SK-N-SH (cell line): Measurements from ENCODE around the gene C16orf95. TPM values are rescaled to one million over a fixed set of nuclear protein-coding genes. Genes with fewer than 3 reads are reported as not detected.

Experiments
- CTCF ChIA-PET: fragments of 300-600, 350-600 bp; formaldehyde crosslinking; extraction: SDS; loops from one replicate; lab custom pipeline; 2021; lab: Yijun Ruan, JAX
- POLR2A ChIA-PET: fragments of 350-600 bp; sonication (Branson Sonifier 250); formaldehyde crosslinking; extraction: SDS; loops from one replicate; lab custom pipeline; 2020; ENCODE audit warnings: antibody characterized with exemption, inconsistent platforms; lab: Yijun Ruan, JAX
- DNase-seq: peaks from one replicate; pipeline ENCODE4 v3.0.0; 2012
- H2AFZ ChIP-seq: fragments of 200-600 bp; sonication (generic); 2 replicates; pipeline ENCODE4 v1.8.1; 2016; ENCODE audit warnings: antibody characterized with exemption, mild to moderate bottlenecking, low read depth
- H3F3A ChIP-seq: fragments of 200-600 bp; sonication (generic); replicated peaks from 2 replicates; pipeline ENCODE3; 2016; ENCODE audit warnings: antibody characterized with exemption, mild to moderate bottlenecking; ENCODE audit not compliant: insufficient read depth
- H3K27ac ChIP-seq, 2 experiments: fragments of 200-500 bp in 1 of 2; fragments of 200-600 bp in 1 of 2; sonication (Bioruptor generic) in 1 of 2; sonication (generic), shearing (Covaris generic) in 1 of 2; 2 replicates each; pipeline versions ENCODE4 v1.5.1 to v1.6.1; 2014 to 2016; ENCODE audit warnings: low read depth in 2 of 2, inconsistent platforms in 1 of 2, low read length in 1 of 2, mild to moderate bottlenecking in 1 of 2, mixed read lengths in 1 of 2
- H3K27me3 ChIP-seq: fragments of 200-600 bp; sonication (generic), shearing (Covaris generic); 2 replicates; pipeline ENCODE4 v1.6.1; 2016; ENCODE audit warnings: mixed run types; ENCODE audit not compliant: insufficient read depth
- H3K36me3 ChIP-seq, 2 experiments: fragments of 200-500 bp in 1 of 2; fragments of 200-600 bp in 1 of 2; sonication (Bioruptor generic) in 1 of 2; sonication (generic) in 1 of 2; replicated peaks in 1 of 2; 2 replicates each; pipeline versions ENCODE3 to v1.5.1; 2014 to 2016; ENCODE audit warnings: low read length in 1 of 2, mild to moderate bottlenecking in 1 of 2; ENCODE audit not compliant: insufficient read depth in 2 of 2, control insufficient read depth in 1 of 2
- H3K4me1 ChIP-seq, 2 experiments: fragments of 200-500 bp in 1 of 2; fragments of 200-600 bp in 1 of 2; sonication (Bioruptor generic) in 1 of 2; sonication (generic), shearing (Covaris generic) in 1 of 2; 2 replicates each; pipeline versions ENCODE4 v1.5.1 to v1.6.1; 2014 to 2016; ENCODE audit warnings: low read depth in 1 of 2, low read length in 1 of 2, mixed run types in 1 of 2; ENCODE audit not compliant: insufficient read depth in 2 of 2, control insufficient read depth in 1 of 2
- H3K4me2 ChIP-seq: fragments of 200-600 bp; sonication (generic), shearing (Covaris generic); 2 replicates; pipeline ENCODE4 v1.6.1; 2017; ENCODE audit warnings: mixed run types
- H3K4me3 ChIP-seq, 2 experiments: fragments of 200-500 bp in 1 of 2; fragments of 200-600 bp in 1 of 2; sonication (Bioruptor generic) in 1 of 2; sonication (generic), shearing (Covaris generic) in 1 of 2; 2 replicates each; pipeline versions ENCODE4 v1.5.1 to v1.8.1; 2014 to 2016; ENCODE audit warnings: low read depth in 2 of 2, inconsistent platforms in 1 of 2, low read length in 1 of 2, mild to moderate bottlenecking in 1 of 2, mixed read lengths in 1 of 2, moderate library complexity in 1 of 2
- H3K79me2 ChIP-seq: fragments of 200-600 bp; sonication (generic); 2 replicates; pipeline ENCODE4 v1.8.1; 2017; ENCODE audit warnings: mild to moderate bottlenecking; ENCODE audit not compliant: insufficient read depth
- H3K9ac ChIP-seq: fragments of 200-600 bp; sonication (generic); 2 replicates; pipeline ENCODE4 v1.6.1; 2017; ENCODE audit warnings: mixed run types
- H3K9me2 ChIP-seq: fragments of 200-600 bp; sonication (generic); 2 replicates; pipeline ENCODE4 v1.6.1; 2017; ENCODE audit warnings: mixed run types
- H3K9me3 ChIP-seq: fragments of 200-600 bp; sonication (generic); 2 replicates; pipeline ENCODE4 v1.6.1; 2017; ENCODE audit warnings: mixed run types, mild to moderate bottlenecking, moderate library complexity
- H4K20me1 ChIP-seq: fragments of 200-600 bp; sonication (generic); 2 replicates; pipeline ENCODE4 v1.6.1; 2017; ENCODE audit warnings: mild to moderate bottlenecking, mixed run types; ENCODE audit not compliant: insufficient read depth
- CHD2 ChIP-seq: fragments of 150-350 bp; IDR thresholded peaks from 2 replicates; pipeline ENCODE4 v1.6.1; 2018; ENCODE audit warnings: low read length; ENCODE audit not compliant: partially characterized antibody
- CTCF ChIP-seq: fragments of 200-600 bp; sonication (generic); IDR thresholded peaks from 2 replicates; pipeline ENCODE4 v1.6.1; 2017; ENCODE audit warnings: antibody characterized with exemption, mild to moderate bottlenecking, moderate library complexity
- ELF1 ChIP-seq: IDR thresholded peaks from 2 replicates; pipeline ENCODE4 v1.4.0; 2012
- FOXJ3 ChIP-seq: sonication (generic); formaldehyde crosslinking; IDR thresholded peaks from 2 replicates; pipeline ENCODE4 v1.5.1; 2020; ENCODE audit warnings: mild to moderate bottlenecking, missing genetic modification reagents
- FOXM1 ChIP-seq: IDR thresholded peaks from 2 replicates; pipeline ENCODE4 v1.4.0; 2012; ENCODE audit warnings: low read depth, mild to moderate bottlenecking
- GABPA ChIP-seq: IDR thresholded peaks from 2 replicates; pipeline ENCODE4 v1.4.0; 2012; ENCODE audit warnings: low read depth, mild to moderate bottlenecking
- GATA2 ChIP-seq: sonication (generic); formaldehyde crosslinking; IDR thresholded peaks from 2 replicates; pipeline ENCODE4 v1.5.0; 2020; ENCODE audit warnings: mild to moderate bottlenecking, missing genetic modification reagents
- JUND ChIP-seq: IDR thresholded peaks from 2 replicates; pipeline ENCODE4 v1.4.0; 2012
- MAX ChIP-seq: IDR thresholded peaks from 2 replicates; pipeline ENCODE4 v1.4.0; 2012; ENCODE audit warnings: low read depth
- MXI1 ChIP-seq: IDR thresholded peaks from 2 replicates; pipeline ENCODE4 v1.6.1; 2012; ENCODE audit warnings: mild to moderate bottlenecking, low read depth, low read length, improper control_type of control experiment
- NRF1 ChIP-seq: IDR thresholded peaks from 2 replicates; pipeline ENCODE4 v1.6.1; 2012; ENCODE audit warnings: low read depth, mild to moderate bottlenecking, low read length
- RAD21 ChIP-seq: IDR thresholded peaks from 2 replicates; pipeline ENCODE4 v1.6.1; 2012; ENCODE audit warnings: mild to moderate bottlenecking, low read length
- RFX5 ChIP-seq: IDR thresholded peaks from 2 replicates; pipeline ENCODE4 v1.6.1; 2012; ENCODE audit warnings: mild to moderate bottlenecking, improper control_type of control experiment, low read length
- RXRA ChIP-seq: IDR thresholded peaks from 2 replicates; pipeline ENCODE4 v1.4.0; 2012; ENCODE audit warnings: low read depth, mild to moderate bottlenecking, borderline replicate concordance
- TAF1 ChIP-seq: IDR thresholded peaks from 2 replicates; pipeline ENCODE4 v1.6.1; 2012; ENCODE audit warnings: low read depth, mild to moderate bottlenecking, low read length, moderate library complexity, borderline replicate concordance
- TCF12 ChIP-seq: IDR thresholded peaks from 2 replicates; pipeline ENCODE4 v1.4.0; 2012
- TEAD4 ChIP-seq: IDR thresholded peaks from 2 replicates; pipeline ENCODE4 v1.4.0; 2012; ENCODE audit warnings: mild to moderate bottlenecking, borderline replicate concordance; ENCODE audit not compliant: insufficient read depth
- YY1 ChIP-seq: IDR thresholded peaks from 2 replicates; pipeline ENCODE4 v1.4.0; 2012; ENCODE audit warnings: low read depth, mild to moderate bottlenecking
- ZBTB33 ChIP-seq: IDR thresholded peaks from 2 replicates; pipeline ENCODE4 v1.4.0; 2012; ENCODE audit warnings: low read depth, borderline replicate concordance
- WGBS: methylation state at CpG from one replicate; pipeline ENCODE4 v1.1.6; 2017; ENCODE audit warnings: low lambda C conversion rate; 5-methylcytosine and 5-hydroxymethylcytosine counted together
- polyA plus RNA-seq, 3 experiments: library from polyadenylated mRNA; depleted of rRNA; stranded (reverse); fragments of >200 nt; gene quantifications; 2 replicates each; pipeline ENCODE4 v1.2.3, GENCODE V29; 2012

C16orf95 gene
- polyA plus RNA-seq, 1 of the 3 experiments (the other 2 are of a cell fraction) = 5.0 TPM

GRCh38 chr16:87343753-87344050, 26.5 kb upstream of the C16orf95 start:
- Histone ChIP-seq H3F3A (no peaks in the 10 kb centered on the region), H2AFZ (no peak overlapping the region), H3K27ac (no peak overlapping the region), H3K4me1 (no peaks in the 10 kb centered on the region), H3K36me3 (peaks cover 0 to 29% of the 10 kb centered on the region in 2 experiments), H3K27me3 (no peaks in the 10 kb centered on the region), H3K9me2 (no peaks in the 10 kb centered on the region), H4K20me1 (no peaks in the 10 kb centered on the region), H3K4me2 (no peak overlapping the region), H3K79me2 (peaks cover 5% of the 10 kb centered on the region; the same call in 1 of the 2 replicates), H3K9ac (no peak overlapping the region), H3K4me3 (no peak overlapping the region), H3K9me3 (no peaks in the 10 kb centered on the region)
- ChIA-PET CTCF (interaction anchor here (1.0 kb wide), 1 partner anchor 94 kb away, joined by 3 read pairs; no protein-coding TSS in a partner anchor), POLR2A (no interaction called here)
- TF ChIP-seq CHD2 (no peak), RAD21 (no peak), GATA2 (CRISPR knock-in tag) (no peak), ZBTB33 (no peak), YY1 (no peak), RFX5 (no peak), RXRA (no peak), MXI1 (no peak), GABPA (no peak), MAX (no peak), JUND (no peak), TEAD4 (no peak)
- WGBS = 89% methylated on average over 11 of the region's 11 CpGs
- DNase-seq = no peak

GRCh38 chr16:87342978-87343752, 26.0 kb upstream of the C16orf95 start:
- no peaks in the 10 kb centered on the region for H3K9me2 ChIP-seq
- H3K4me1 ChIP-seq = no peaks in the 10 kb centered on the region
- ChIA-PET CTCF (interaction anchor here (0.7 to 1.0 kb wide), 2 partner anchors 18 to 95 kb away, joined by 3 read pairs; no protein-coding TSS in a partner anchor), POLR2A (no interaction called here)
- no peak overlapping the region for H3K9ac ChIP-seq
- H3K4me2 ChIP-seq = no peak overlapping the region
- no peaks in the 10 kb centered on the region for H4K20me1 ChIP-seq
- H3K79me2 ChIP-seq = peaks cover 5% of the 10 kb centered on the region; the same call in 1 of the 2 replicates
- 92% methylated on average over 18 of the region's 26 CpGs for WGBS
- no peak overlapping the region for H2AFZ ChIP-seq
- no peak overlapping the region for H3K4me3 ChIP-seq
- H3K9me3 ChIP-seq = no peaks in the 10 kb centered on the region
- TF ChIP-seq TAF1 (no peak), MAX (no peak), CHD2 (no peak), FOXM1 (no peak), CTCF (no peak), GABPA (no peak), TCF12 (no peak), NRF1 (no peak), FOXJ3 (CRISPR knock-in tag) (no peak), ELF1 (no peak)
- DNase-seq = no peak
- no peak overlapping the region for H3K27ac ChIP-seq
- H3K27me3 ChIP-seq = no peaks in the 10 kb centered on the region
- peaks cover 0 to 24% of the 10 kb centered on the region in 2 experiments for H3K36me3 ChIP-seq
- H3F3A ChIP-seq = no peaks in the 10 kb centered on the region
